Measurements from ENCODE around the gene CHSY1.
A peak's percentile ranks its signal among the peaks of the same experiment; 100 is the strongest.

CHSY1 gene

GRCh38 chr15:101133181-101133460, 118.7 kb downstream of the CHSY1 start:
- H3K4me2 ChIP-seq (ENCODE audit: low read depth, low read length, poor library complexity, severe bottlenecking): no peak overlapping the region
- H3K4me3 ChIP-seq (ENCODE audit: low read length, poor library complexity, severe bottlenecking): no peak overlapping the region
- H3K9me3 ChIP-seq (ENCODE audit: insufficient read depth, low read depth, low read length): peaks cover 3% of the 10 kb centered on the region; the same call in 1 of the 2 replicates
- no peaks in the 10 kb centered on the region for H3K27me3 ChIP-seq (ENCODE audit: insufficient read depth, low read length, poor library complexity, severe bottlenecking)
- no peak for TF ChIP-seq EZH2phosphoT487 (IDR thresholded peaks at IDR 0.05; ENCODE audit: borderline replicate concordance)
- TF ChIP-seq, protein P1, sequence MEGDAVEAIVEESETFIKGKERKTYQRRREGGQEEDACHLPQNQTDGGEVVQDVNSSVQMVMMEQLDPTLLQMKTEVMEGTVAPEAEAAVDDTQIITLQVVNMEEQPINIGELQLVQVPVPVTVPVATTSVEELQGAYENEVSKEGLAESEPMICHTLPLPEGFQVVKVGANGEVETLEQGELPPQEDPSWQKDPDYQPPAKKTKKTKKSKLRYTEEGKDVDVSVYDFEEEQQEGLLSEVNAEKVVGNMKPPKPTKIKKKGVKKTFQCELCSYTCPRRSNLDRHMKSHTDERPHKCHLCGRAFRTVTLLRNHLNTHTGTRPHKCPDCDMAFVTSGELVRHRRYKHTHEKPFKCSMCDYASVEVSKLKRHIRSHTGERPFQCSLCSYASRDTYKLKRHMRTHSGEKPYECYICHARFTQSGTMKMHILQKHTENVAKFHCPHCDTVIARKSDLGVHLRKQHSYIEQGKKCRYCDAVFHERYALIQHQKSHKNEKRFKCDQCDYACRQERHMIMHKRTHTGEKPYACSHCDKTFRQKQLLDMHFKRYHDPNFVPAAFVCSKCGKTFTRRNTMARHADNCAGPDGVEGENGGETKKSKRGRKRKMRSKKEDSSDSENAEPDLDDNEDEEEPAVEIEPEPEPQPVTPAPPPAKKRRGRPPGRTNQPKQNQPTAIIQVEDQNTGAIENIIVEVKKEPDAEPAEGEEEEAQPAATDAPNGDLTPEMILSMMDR (conservative IDR thresholded peaks at IDR 0.05; ENCODE audit: low read length): no peak
- no peak overlapping the region for H2AFZ ChIP-seq (ENCODE audit: low read length)
- H4K20me1 ChIP-seq (ENCODE audit: insufficient read depth, low read length, poor library complexity, severe bottlenecking): no peaks in the 10 kb centered on the region
- H3K36me3 ChIP-seq (ENCODE audit: insufficient read depth, low read length): no peaks in the 10 kb centered on the region
- H3K79me2 ChIP-seq (ENCODE audit: insufficient read depth, low read length): no peaks in the 10 kb centered on the region; the same call in 1 of the 2 replicates
- peaks cover 10% of the 10 kb centered on the region; the same call in 1 of the 2 replicates for H3F3A ChIP-seq (ENCODE audit: low read depth)
- no peaks in the 10 kb centered on the region for H3K9me2 ChIP-seq (replicated peaks; ENCODE audit: low read depth, low read length)
- H3K4me1 ChIP-seq (ENCODE audit: insufficient read depth, low read length, poor library complexity, severe bottlenecking): peaks cover 75% of the 10 kb centered on the region
- peak overlapping the region; percentile 14 for H3K9ac ChIP-seq (ENCODE audit: low read depth, low read length, poor library complexity, severe bottlenecking)

DNA sequence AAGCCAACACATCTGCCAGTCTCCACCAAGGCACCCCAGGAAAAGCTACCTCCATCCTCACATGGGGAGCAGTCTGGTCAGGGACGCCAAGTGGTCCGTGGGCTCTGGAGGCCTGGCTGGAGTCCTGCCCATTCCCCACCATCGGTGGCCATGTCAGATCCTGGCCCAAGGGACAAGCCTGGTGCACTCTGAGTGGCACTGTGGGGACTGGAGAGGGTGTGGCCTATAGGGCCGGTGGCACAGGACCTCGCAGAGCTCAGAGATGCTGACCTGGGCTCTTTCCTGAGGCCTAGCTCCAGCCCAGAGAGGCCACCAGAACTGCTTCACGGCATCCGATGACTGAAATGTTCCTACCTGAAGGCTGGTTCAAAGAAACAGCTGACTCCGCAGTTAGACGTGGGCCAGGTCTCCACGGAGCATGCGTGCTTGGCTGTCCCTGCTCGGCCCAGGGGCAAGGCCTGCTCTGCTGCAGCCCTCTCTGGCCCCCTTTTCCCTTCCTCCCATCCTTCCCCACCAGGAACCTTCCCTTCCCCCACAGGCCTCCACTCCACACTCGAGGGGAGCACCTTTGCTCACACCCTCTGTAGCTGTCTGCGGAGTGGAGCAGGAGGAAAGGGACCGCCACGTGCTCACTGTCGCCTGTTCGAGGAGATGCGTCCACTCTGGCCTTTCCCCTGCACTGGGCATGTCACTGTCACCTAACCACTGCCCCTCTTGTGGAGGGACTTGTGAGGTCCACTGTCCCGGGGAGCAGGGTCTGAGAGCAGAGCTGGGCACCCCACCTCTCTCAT, 119.3 kb downstream of the CHSY1 start:
- H3K9me2 ChIP-seq (replicated peaks; ENCODE audit: low read depth, low read length): no peaks in the 10 kb centered on the region
- TF ChIP-seq EZH2phosphoT487 (IDR thresholded peaks at IDR 0.05; ENCODE audit: borderline replicate concordance): no peak
- peak overlapping the region; percentile 14 for H3K9ac ChIP-seq (ENCODE audit: low read depth, low read length, poor library complexity, severe bottlenecking)
- peaks cover 8% of the 10 kb centered on the region; the same call in 1 of the 2 replicates for H3F3A ChIP-seq (ENCODE audit: low read depth)
- peaks cover 75% of the 10 kb centered on the region for H3K4me1 ChIP-seq (ENCODE audit: insufficient read depth, low read length, poor library complexity, severe bottlenecking)
- H3K4me2 ChIP-seq (ENCODE audit: low read depth, low read length, poor library complexity, severe bottlenecking): no peak overlapping the region
- no peaks in the 10 kb centered on the region for H3K36me3 ChIP-seq (ENCODE audit: insufficient read depth, low read length)
- H3K9me3 ChIP-seq (ENCODE audit: insufficient read depth, low read depth, low read length): peaks cover 3% of the 10 kb centered on the region; the same call in 1 of the 2 replicates
- H3K79me2 ChIP-seq (ENCODE audit: insufficient read depth, low read length): no peaks in the 10 kb centered on the region; the same call in 1 of the 2 replicates
- no peaks in the 10 kb centered on the region for H3K27me3 ChIP-seq (ENCODE audit: insufficient read depth, low read length, poor library complexity, severe bottlenecking)
- no peak overlapping the region for H3K4me3 ChIP-seq (ENCODE audit: low read length, poor library complexity, severe bottlenecking)
- no peaks in the 10 kb centered on the region for H4K20me1 ChIP-seq (ENCODE audit: insufficient read depth, low read length, poor library complexity, severe bottlenecking)
- no peak overlapping the region for H2AFZ ChIP-seq (ENCODE audit: low read length)

DNA sequence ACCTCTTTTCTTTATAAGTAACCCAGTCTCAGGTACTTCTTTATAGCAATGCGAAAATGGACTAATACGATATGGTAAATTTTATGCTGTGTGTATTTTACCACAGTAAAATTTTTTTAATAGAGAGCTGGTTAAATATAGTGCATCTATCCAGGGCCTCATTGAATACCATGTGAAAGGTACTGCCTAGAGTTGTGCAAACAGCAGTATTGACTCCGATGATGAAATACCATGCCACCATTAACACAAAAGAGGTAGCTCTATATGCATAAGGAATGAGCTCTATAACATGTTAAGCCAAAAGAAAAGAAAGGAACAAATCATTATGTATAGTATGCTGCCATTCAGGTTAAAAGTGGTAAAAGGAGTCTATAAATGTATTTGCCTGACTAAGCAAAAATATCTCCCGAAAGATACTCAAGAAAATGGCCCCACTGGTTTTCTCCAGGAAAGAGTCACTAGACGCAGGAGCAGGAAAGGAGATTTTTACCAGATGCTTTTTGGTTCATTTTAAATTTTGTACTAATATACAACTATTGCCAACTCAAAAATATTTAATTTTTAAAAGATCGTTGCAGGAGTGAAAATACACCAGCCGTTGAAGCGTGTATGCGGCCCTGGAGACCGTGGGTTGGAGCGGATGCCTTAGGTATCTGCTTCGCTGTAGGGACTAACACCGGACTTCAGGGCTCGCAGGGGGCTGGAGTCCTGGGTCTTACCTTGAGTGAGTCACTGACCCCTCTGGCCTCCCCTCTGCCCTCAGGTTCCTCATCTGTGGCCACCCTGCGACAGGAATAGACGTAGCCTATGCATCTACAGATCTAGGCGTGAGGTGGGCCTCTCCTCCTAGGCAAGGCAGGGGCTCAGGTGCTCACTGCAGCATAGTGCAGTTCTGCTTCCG, 120.1 kb downstream of the CHSY1 start:
- Histone ChIP-seq H3K4me2 (ENCODE audit: low read depth, low read length, poor library complexity, severe bottlenecking) (no peak overlapping the region), H3F3A (ENCODE audit: low read depth) (peaks cover 13% of the 10 kb centered on the region), H2AFZ (ENCODE audit: low read length) (no peak overlapping the region), H3K9me3 (ENCODE audit: insufficient read depth, low read depth, low read length) (peaks cover 3% of the 10 kb centered on the region; the same call in 1 of the 2 replicates), H3K4me1 (ENCODE audit: insufficient read depth, low read length, poor library complexity, severe bottlenecking) (peaks cover 73% of the 10 kb centered on the region), H3K9me2 (replicated peaks; ENCODE audit: low read depth, low read length) (no peaks in the 10 kb centered on the region), H3K79me2 (ENCODE audit: insufficient read depth, low read length) (no peaks in the 10 kb centered on the region; the same call in 1 of the 2 replicates), H4K20me1 (ENCODE audit: insufficient read depth, low read length, poor library complexity, severe bottlenecking) (no peaks in the 10 kb centered on the region), H3K36me3 (ENCODE audit: insufficient read depth, low read length) (no peaks in the 10 kb centered on the region), H3K27me3 (ENCODE audit: insufficient read depth, low read length, poor library complexity, severe bottlenecking) (no peaks in the 10 kb centered on the region), H3K9ac (ENCODE audit: low read depth, low read length, poor library complexity, severe bottlenecking) (no peak overlapping the region), H3K4me3 (ENCODE audit: low read length, poor library complexity, severe bottlenecking) (no peak overlapping the region)
- TF ChIP-seq, protein P1 (conservative IDR thresholded peaks at IDR 0.05; ENCODE audit: low read length): no peak
- no peak for TF ChIP-seq EZH2phosphoT487 (IDR thresholded peaks at IDR 0.05; ENCODE audit: borderline replicate concordance)
